H1 (cell line): ENCODE measurements around the gene PSME4. TPM values are rescaled to one million over a fixed set of nuclear protein-coding genes. Genes with fewer than 3 reads are reported as not detected.

Source experiments
- ATF2 ChIP-seq: IDR thresholded peaks from 2 replicates; pipeline ENCODE4 v1.6.1; 2012; ENCODE audit warnings: low read length, inconsistent platforms
- GTF2F1 ChIP-seq: IDR thresholded peaks from 2 replicates; pipeline ENCODE4 v1.6.1; 2012; ENCODE audit warnings: low read depth, low read length, improper control_type of control experiment, borderline replicate concordance
- HDAC6 ChIP-seq: IDR thresholded peaks from one replicate; pipeline ENCODE4 v1.7.1; 2012; ENCODE audit warnings: low read depth, mild to moderate bottlenecking, inconsistent platforms, low read length, moderate library complexity
- KDM5A ChIP-seq: fragments of 200-600 bp; IDR thresholded peaks from 2 replicates; pipeline ENCODE4 v1.7.1; 2012; ENCODE audit warnings: mild to moderate bottlenecking, low read length, inconsistent platforms, mixed read lengths
- NANOG ChIP-seq: IDR thresholded peaks from 2 replicates; pipeline ENCODE4 v1.6.1; 2011; ENCODE audit warnings: low read length, low read depth, mild to moderate bottlenecking, inconsistent platforms; ENCODE audit not compliant: insufficient read depth, poor library complexity, severe bottlenecking
- PHF8 ChIP-seq: fragments of 200-600 bp; sonication (generic); conservative IDR thresholded peaks from 2 replicates; pipeline ENCODE4 v1.7.1; 2012; ENCODE audit warnings: low read depth, mild to moderate bottlenecking, inconsistent platforms, low read length, moderate library complexity
- SIN3A ChIP-seq, 2 experiments: IDR thresholded peaks in 1 of 2; conservative IDR thresholded peaks in 1 of 2; 2 replicates each; pipeline ENCODE4 v1.6.1; 2011 to 2012; ENCODE audit warnings: low read length in 2 of 2, improper control_type of control experiment in 1 of 2, low read depth in 1 of 2, mild to moderate bottlenecking in 1 of 2
- TBP ChIP-seq: IDR thresholded peaks from 2 replicates; pipeline ENCODE4 v1.6.1; 2011; ENCODE audit warnings: low read depth, low read length, improper control_type of control experiment
- polyA plus RNA-seq, 7 experiments: library from polyadenylated mRNA; depleted of rRNA in 3 of 7; stranded (reverse) in 5 of 7; unstranded in 2 of 7; fragments of >200 nt in 5 of 7; fragments of 200-250 nt in 2 of 7; gene quantifications; 1 replicate in 5 of 7; 2 replicates in 1 of 7; 4 replicates in 1 of 7; pipeline versions ENCODE4 v1.2.1 to v1.2.3, GENCODE V29; 2011 to 2013; ENCODE audit warnings: missing spikeins in 2 of 7, mixed read lengths in 2 of 7
- total RNA-seq: library from RNA; stranded (reverse); fragmentation: NEBNext Ultra II Directional; extraction: Animal tissue kit (Norgen Biotek cat#: 25700); gene quantifications from 2 replicates; pipeline ENCODE4 v1.2.1, GENCODE V29; 2021

The PSME4 gene
- total and polyA plus RNA-seq, 2 of the 8 experiments (the other 6 are each of a cell fraction or from before 2014, with no cell fraction given) = 42.2 to 116 TPM

- TF ChIP-seq KDM5A = no peak
- TF ChIP-seq GTF2F1 = no peak
- TF ChIP-seq ATF2 = no peak
- TF ChIP-seq NANOG = no peak
- no peak for TF ChIP-seq PHF8
- TF ChIP-seq SIN3A (conservative IDR thresholded peaks at IDR 0.05 in 1 of 2, IDR thresholded peaks at IDR 0.05 in 1 of 2; ENCODE audit: low read depth in 1 of 2, low read length in 2 of 2) = no peak
- TF ChIP-seq HDAC6 = no peak
- no peak for TF ChIP-seq TBP
Observed at GRCh38 chr2:53886406-53887280, 84.2 kb downstream of the PSME4 start (continued).
